T-helper 22 cell (primary cell): ENCODE data around the gene PTCH1.
A peak's percentile ranks its signal among the peaks of the same experiment; 100 is the strongest.

ENCODE experiments used
- DNase-seq: peaks from one replicate; pipeline ENCODE4 v3.0.0-alpha.2; 2020; ENCODE audit warnings: low read depth

PTCH1 gene

DNA sequence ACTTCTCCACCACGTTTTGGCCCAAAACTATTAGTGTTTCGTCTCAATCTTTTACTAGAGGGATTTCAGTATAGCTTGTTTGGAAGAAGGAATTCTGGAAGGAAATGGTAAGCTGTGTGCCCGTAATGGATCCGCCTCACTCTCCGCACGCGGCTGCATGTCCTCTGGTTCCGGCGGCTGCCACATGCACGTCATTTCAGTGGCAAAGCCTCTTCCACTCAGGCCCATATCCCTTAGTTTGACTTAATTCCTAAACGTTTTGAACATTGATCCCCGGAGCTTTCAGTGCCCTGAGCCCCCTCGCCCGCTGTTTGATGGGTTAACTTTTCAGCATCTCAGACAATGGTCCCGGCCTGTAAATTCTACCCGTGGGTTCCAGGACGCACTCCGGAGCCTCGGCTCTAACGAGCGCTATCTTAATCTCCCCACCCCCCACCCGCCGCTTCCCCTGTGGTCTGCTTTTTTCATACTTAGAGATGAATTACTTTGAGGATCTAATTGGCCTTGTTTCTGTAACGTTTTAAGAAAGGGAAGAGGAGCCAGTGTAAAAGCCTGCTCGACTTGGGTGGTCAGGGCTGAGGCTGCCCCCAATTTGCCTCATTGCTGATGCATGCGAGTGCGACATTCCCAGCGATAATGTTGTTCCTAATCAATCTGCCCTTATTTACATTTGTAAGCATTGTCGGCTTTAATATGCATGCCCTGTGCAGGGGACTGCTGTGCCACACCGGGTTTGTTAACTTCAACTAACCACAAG lies 4.6 kb downstream of the PTCH1 start:
- no peak for DNase-seq

DNA sequence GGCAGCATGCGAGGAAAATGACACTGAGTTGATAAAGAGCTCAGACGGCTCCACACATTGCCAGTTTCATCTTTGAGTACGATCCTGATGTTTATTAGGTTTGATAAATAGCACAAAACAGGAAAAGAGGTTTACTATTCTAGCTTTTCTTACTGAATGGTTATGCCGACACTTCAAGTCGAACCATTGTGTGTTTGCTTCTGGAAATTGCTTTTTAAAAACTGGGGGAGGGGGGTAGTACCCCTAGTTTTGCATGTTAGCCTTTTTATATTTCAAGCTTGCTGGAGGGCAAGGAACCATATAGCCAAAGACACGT lies 5.2 kb downstream of the PTCH1 start:
- no peak for DNase-seq

- DNase-seq, result peak; percentile 67
These were observed 5.8 kb downstream of the PTCH1 start for GRCh38 chr9:95510709-95511615.

DNA sequence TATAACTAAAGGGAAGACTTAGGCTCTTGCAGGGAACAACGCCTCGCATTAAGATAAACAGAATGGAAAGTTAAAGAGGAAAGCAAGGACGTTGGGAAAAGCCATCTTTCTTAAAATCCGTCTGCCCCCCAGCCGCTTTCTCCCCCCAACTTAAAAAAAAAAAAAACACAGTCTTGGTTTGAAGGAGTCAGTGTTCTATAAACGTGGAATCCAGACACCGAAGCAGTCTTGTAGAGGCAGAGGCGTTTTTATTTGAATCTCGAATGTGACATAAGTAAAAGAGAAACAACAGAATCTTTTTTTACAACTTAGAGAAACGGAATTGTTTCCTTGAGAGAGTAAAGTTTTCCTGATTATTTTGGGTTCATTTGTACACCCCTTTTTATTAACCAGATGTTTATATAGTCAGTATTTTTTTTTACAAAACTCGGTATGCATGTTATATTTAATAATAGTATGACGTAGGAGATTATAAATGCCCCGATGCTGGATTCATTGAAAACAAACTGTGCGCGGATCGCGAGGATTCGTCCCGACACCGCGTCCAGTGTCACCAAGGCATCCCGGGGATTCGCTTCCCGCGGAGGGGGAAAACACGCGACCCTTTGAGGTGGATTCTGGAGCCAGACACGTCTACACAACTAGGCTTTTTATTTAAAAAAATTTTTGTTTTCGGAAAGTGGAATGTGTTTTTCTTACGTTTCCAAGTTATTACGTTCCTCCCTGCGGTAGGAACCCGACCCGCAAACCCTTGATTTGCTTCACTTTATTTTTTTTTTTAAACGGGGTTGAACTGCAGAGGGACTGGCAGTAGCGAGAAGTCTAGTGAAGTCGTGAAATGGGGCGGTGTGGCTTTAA lies 6.7 kb downstream of the PTCH1 start:
- no peak for DNase-seq

DNA sequence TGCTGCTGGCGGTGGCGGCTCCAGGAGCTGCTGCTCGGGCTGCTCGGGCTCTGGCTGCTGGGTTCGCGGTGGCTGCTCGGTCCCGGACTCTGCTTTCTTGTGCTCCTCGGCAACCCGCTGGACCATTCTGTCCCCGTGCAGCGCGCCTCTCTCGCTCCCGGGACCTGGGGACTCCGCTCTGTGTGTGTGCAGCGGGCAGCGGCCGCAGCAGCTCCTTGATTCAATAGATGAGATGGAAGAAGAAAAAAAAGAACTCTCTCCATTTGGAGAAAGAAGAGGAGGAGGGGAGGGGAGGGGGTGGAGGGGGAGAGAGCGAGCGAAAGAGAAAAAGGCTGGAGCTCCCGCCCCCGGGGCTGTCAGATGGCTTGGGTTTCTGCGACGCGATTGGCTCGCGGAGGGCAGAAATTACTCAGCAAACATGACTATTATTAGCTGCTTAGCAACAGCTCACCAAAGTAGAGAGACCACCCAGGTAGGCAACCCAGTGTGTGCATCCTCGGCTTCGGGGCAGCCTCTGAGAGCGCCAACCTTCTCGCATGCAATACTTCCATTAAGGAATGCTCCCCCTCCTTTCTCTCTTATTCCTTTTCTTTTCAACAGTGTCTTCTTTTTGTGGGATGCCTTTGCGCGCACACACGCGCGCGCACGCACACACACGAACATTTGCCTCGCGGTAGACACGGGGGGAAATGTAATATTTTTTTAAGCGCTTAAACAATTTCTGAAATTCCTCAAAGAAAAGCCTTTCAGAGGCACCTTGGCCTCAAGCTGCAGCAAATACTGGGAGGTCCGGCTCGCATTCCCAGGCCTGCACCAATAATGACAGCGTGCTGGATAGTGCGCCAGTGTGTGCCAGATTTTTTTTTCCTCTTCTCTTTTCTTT lies 7.6 kb downstream of the PTCH1 start:
- DNase-seq, result no peak

GRCh38 chr9:95508242-95508967 lies 8.4 kb downstream of the PTCH1 start:
- no peak for DNase-seq

- DNase-seq, result no peak
These were observed 9.1 kb downstream of the PTCH1 start for GRCh38 chr9:95507464-95508241.

- no peak for DNase-seq
These were observed 9.9 kb downstream of the PTCH1 start for GRCh38 chr9:95506678-95507463.

DNA sequence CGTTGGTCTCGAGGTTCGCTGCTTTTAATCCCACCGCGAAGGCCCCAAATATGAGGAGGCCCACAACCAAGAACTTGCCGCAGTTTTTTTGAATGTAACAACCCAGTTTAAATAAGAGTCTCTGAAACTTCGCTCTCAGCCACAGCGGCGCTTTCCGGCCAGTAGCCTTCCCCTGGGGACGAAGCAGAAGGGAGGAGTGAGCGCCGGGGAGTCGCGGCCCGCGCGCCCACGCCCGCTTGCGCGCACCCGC lies 10.4 kb downstream of the PTCH1 start:
- DNase-seq, result no peak

GRCh38 chr9:95505717-95506427 lies 10.9 kb downstream of the PTCH1 start:
- DNase-seq, result no peak

- DNase-seq, result no peak
These were observed 11.6 kb downstream of the PTCH1 start for GRCh38 chr9:95505072-95505716.

DNA sequence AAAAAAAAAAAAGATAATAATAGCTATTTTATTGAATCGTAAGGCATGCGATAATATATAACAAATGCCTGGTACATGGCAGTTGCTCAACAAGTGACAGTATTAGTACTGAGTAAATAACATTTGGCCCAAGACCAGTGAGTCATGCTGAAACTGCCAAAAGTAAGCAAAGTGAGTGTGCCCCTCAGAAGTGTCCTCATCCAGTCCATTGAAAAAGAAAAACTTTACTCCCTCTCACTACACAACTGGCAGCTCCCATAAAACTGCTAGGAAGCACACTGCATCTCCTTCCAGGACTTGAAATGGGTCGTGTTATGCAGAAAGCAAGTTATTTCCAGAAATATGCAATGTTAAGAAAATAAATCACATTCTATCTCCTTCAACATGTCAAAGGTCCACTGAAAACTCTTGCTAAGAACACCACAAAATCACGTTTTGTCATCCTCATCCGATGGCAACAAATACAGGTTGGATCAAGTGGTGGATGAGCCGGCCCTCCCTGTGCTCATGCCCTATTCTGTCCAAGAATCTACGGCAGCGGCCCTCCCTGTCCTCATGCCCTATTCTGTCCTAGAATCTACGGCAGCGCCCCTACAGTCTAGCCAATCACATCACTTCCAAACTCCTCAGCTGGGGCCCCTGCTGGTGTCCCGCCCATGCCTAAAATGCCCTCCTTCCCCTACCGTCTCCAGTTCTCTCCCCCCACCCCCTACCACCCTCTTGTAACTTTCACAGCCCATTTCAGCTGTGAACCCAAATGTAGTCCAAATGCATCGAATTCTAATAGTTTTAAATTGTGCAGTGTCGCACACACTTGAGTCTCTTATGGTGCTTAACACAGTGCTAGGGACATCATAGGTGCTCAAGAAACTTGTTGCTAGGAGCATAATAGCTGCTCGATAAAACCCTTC lies 12.5 kb downstream of the PTCH1 start:
- DNase-seq, result no peak

GRCh38 chr9:95503369-95503768 lies 13.4 kb downstream of the PTCH1 start:
- no peak for DNase-seq

GRCh38 chr9:95502248-95502647 lies 14.5 kb downstream of the PTCH1 start:
- DNase-seq, result no peak

DNA sequence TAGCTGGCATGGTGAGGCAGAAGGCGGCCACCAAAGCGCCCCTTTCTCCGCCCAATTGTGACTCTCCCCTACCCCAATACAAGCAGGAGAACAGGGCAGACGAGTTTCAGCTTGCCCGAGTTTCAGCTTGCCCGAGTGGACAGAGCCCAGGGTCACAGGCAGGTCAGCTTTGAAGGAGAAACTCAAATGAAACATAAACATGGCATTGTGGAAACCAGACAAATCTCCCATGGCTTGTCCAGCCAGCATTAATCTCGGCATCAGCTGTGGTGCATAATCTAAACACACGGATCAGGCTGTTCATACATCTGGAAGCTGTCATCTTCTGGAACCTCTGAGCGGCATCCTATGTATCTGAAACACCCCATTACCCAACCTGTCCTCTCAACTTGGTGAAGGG lies 16.9 kb downstream of the PTCH1 start:
- DNase-seq, result no peak

DNA sequence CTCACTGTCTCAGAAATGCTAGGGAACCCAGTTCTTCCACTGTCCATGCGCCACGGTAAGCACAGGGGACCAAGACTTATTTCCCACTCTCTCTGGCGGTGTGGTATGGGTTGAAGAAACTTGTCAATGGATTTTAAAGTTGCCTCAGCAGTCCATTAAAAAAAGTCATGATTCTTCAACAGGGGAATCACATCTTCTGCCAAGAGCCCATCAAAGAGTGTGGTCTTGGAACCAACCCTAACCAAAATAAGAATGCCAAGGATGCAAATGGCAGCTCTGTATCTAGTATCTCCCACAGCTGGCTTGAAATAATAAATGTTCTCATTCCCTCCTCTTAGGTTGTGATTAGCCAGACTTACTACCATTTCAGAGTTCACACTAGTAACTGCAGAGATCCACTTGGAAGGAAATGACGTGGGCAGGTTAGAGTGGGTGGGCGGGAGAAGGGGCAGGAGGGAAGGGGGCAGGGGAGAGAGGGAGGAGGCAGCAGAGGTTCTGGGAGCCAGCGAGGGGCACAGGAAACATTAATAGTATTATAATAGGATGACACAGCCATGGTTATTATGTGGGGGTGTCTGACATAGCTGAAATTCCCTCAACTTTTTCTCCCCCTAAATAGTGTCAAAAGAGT lies 17.6 kb downstream of the PTCH1 start:
- no peak for DNase-seq

GRCh38 chr9:95498641-95499040 lies 18.1 kb downstream of the PTCH1 start:
- DNase-seq, result no peak
